Keratinocyte (primary cell): ENCODE results near the gene RAI1. TPM values are rescaled to one million over a fixed set of nuclear protein-coding genes. Genes with fewer than 3 reads are reported as not detected.

Source experiments
- DNase-seq: peaks from one replicate; pipeline ENCODE4 v3.0.0-alpha.2; 2011; ENCODE audit warnings: low read depth, missing footprints, low spot score
- FAIRE-seq: peaks from 2 replicates; lab custom pipeline; 2011; peaks lifted over from hg19 to GRCh38; lab: Jason Lieb, UNC
- H2AFZ ChIP-seq: 2 replicates; pipeline ENCODE4 v1.6.0; 2012; ENCODE audit warnings: low read length, control low read depth, inconsistent platforms; ENCODE audit not compliant: control insufficient read depth
- H3K27ac ChIP-seq: 2 replicates; pipeline ENCODE4 v1.5.1; 2011; ENCODE audit warnings: low read length; ENCODE audit not compliant: control insufficient read depth, insufficient read depth
- H3K27me3 ChIP-seq: 3 replicates; pipeline ENCODE4 v1.6.0; 2011; ENCODE audit warnings: low read length; ENCODE audit not compliant: control insufficient read depth, insufficient read depth; ENCODE audit errors: extremely low read depth
- H3K36me3 ChIP-seq, 2 experiments: 2 replicates in 1 of 2; 3 replicates in 1 of 2; pipeline ENCODE4 v1.5.1; 2011; ENCODE audit warnings: low read length in 2 of 2, mild to moderate bottlenecking in 1 of 2; ENCODE audit not compliant: control insufficient read depth in 2 of 2, insufficient read depth in 2 of 2; ENCODE audit errors: extremely low read depth in 1 of 2
- H3K4me1 ChIP-seq: 3 replicates; pipeline ENCODE4 v1.5.1; 2011; ENCODE audit warnings: low read length; ENCODE audit not compliant: control insufficient read depth, insufficient read depth; ENCODE audit errors: extremely low read depth
- H3K4me2 ChIP-seq: 3 replicates; pipeline ENCODE4 v1.6.0; 2011; ENCODE audit warnings: low read depth, low read length; ENCODE audit not compliant: control insufficient read depth, insufficient read depth; ENCODE audit errors: extremely low read depth
- H3K4me3 ChIP-seq, 3 experiments: fragments of 200-600 bp in 1 of 3; sonication (generic) in 1 of 3; 2 replicates in 2 of 3; 3 replicates in 1 of 3; pipeline ENCODE4 v1.5.1; 2011 to 2016; ENCODE audit warnings: low read length in 3 of 3, mild to moderate bottlenecking in 3 of 3, control low read depth in 2 of 3, inconsistent platforms in 1 of 3, low read depth in 1 of 3, mixed read lengths in 1 of 3, mixed run types in 1 of 3, moderate library complexity in 1 of 3; ENCODE audit not compliant: control insufficient read depth in 2 of 3, insufficient read depth in 2 of 3; ENCODE audit errors: extremely low read depth in 1 of 3
- H3K79me2 ChIP-seq: 2 replicates; pipeline ENCODE4 v1.6.0; 2012; ENCODE audit warnings: low read length; ENCODE audit not compliant: control insufficient read depth, insufficient read depth
- H3K9ac ChIP-seq: 3 replicates; pipeline ENCODE4 v1.6.0; 2011; ENCODE audit warnings: low read length; ENCODE audit not compliant: control insufficient read depth, insufficient read depth; ENCODE audit errors: extremely low read depth
- H3K9me1 ChIP-seq: 3 replicates; pipeline ENCODE4 v1.6.0; 2011; ENCODE audit warnings: low read length; ENCODE audit not compliant: control insufficient read depth, insufficient read depth; ENCODE audit errors: extremely low read depth
- H3K9me3 ChIP-seq: 2 replicates; pipeline ENCODE4 v1.5.1; 2012; ENCODE audit warnings: low read depth, low read length; ENCODE audit not compliant: control insufficient read depth
- H4K20me1 ChIP-seq: 3 replicates; pipeline ENCODE4 v1.6.0; 2011; ENCODE audit warnings: low read length; ENCODE audit not compliant: control insufficient read depth, insufficient read depth; ENCODE audit errors: extremely low read depth
- CTCF ChIP-seq, 3 experiments: IDR thresholded peaks in 1 of 3; conservative IDR thresholded peaks in 1 of 3; optimal IDR thresholded peaks in 1 of 3; 2 replicates in 2 of 3; 3 replicates in 1 of 3; pipeline versions ENCODE3 to v1.5.1; 2011; ENCODE audit warnings: low read length in 3 of 3, mild to moderate bottlenecking in 3 of 3, moderate library complexity in 2 of 3, control low read depth in 1 of 3, inconsistent platforms in 1 of 3; ENCODE audit not compliant: insufficient read depth in 2 of 3; ENCODE audit errors: extremely low read depth in 1 of 3
- EZH2 ChIP-seq: IDR thresholded peaks from one replicate; pipeline ENCODE4 v1.6.1; 2012; ENCODE audit warnings: inconsistent platforms, mild to moderate bottlenecking, low read length, moderate library complexity
- dilution Hi-C: fragments of 300-500 bp; cut with MboI; formaldehyde crosslinking; loops from one replicate; pipeline ENCODE4 v1.7.0; 2020; ENCODE audit warnings: low sequenced_read_pairs; ENCODE audit not compliant: extremely low pct_ligation_motif_present
- polyA plus RNA-seq, 5 experiments: library from polyadenylated mRNA; depleted of rRNA in 3 of 5; stranded (reverse) in 3 of 5; stranded (forward) in 1 of 5; unstranded in 1 of 5; fragments of >200 nt; gene quantifications; 1 replicate in 1 of 5; 2 replicates in 3 of 5; 3 replicates in 1 of 5; pipeline versions ENCODE4 v1.2.1 to v1.2.3, GENCODE V29; 2011 to 2012; ENCODE audit warnings: missing spikeins in 2 of 5, low read depth in 1 of 5, low replicate concordance in 1 of 5

RAI1 gene
- polyA plus RNA-seq, 1 donor (not counting 4 experiments of a cell fraction or from before 2014, with no cell fraction given), result 2.6 TPM

GRCh38 chr17:17725752-17726457 is 44.6 kb downstream of the RAI1 start:
- DNase-seq, result no peak
- no peaks in the 10 kb centered on the region for H3K9me3 ChIP-seq
- H3K27me3 ChIP-seq, result no peaks in the 10 kb centered on the region
- FAIRE-seq, result no peak
- peaks cover 37% of the 10 kb centered on the region for H4K20me1 ChIP-seq
- H3K4me1 ChIP-seq, result peaks cover 32% of the 10 kb centered on the region
- H2AFZ ChIP-seq, result no peak overlapping the region
- H3K79me2 ChIP-seq, result peaks cover 65% of the 10 kb centered on the region
- H3K9me1 ChIP-seq, result peaks cover 1% of the 10 kb centered on the region
- peaks cover 2 to 5% of the 10 kb centered on the region in 2 experiments for H3K36me3 ChIP-seq
- no peak for TF ChIP-seq EZH2
- no peak for TF ChIP-seq CTCF (optimal IDR thresholded peaks at IDR 0.05 in 1 of 3, IDR thresholded peaks at IDR 0.05 in 1 of 3, conservative IDR thresholded peaks at IDR 0.05 in 1 of 3; ENCODE audit: extremely low read depth in 1 of 3, insufficient read depth in 2 of 3, low read length in 3 of 3)
- no peak overlapping the region for H3K4me2 ChIP-seq
- no peak overlapping the region for H3K27ac ChIP-seq
- H3K4me3 ChIP-seq, result no peak overlapping the region
- no peak overlapping the region for H3K9ac ChIP-seq
- dilution Hi-C loops, result no loop called here

GRCh38 chr17:17726458-17727060 is 45.3 kb downstream of the RAI1 start:
- Histone ChIP-seq H3K36me3 (peaks cover 2 to 5% of the 10 kb centered on the region in 2 experiments), H3K4me1 (peaks cover 27% of the 10 kb centered on the region), H2AFZ (no peak overlapping the region), H3K9ac (no peak overlapping the region), H4K20me1 (peaks cover 37% of the 10 kb centered on the region), H3K9me1 (no peaks in the 10 kb centered on the region), H3K79me2 (peaks cover 67% of the 10 kb centered on the region), H3K4me3 (no peak overlapping the region), H3K27ac (no peak overlapping the region), H3K4me2 (no peak overlapping the region), H3K9me3 (no peaks in the 10 kb centered on the region), H3K27me3 (no peaks in the 10 kb centered on the region)
- no peak for DNase-seq
- no peak for FAIRE-seq
- dilution Hi-C loops, result no loop called here
- no peak for TF ChIP-seq CTCF (optimal IDR thresholded peaks at IDR 0.05 in 1 of 3, IDR thresholded peaks at IDR 0.05 in 1 of 3, conservative IDR thresholded peaks at IDR 0.05 in 1 of 3; ENCODE audit: extremely low read depth in 1 of 3, insufficient read depth in 2 of 3, low read length in 3 of 3)
- TF ChIP-seq EZH2, result no peak
